A673 (cell line): ENCODE results near the gene CUEDC2. TPM values are rescaled to one million over a fixed set of nuclear protein-coding genes. Genes with fewer than 3 reads are reported as not detected.
A peak's percentile ranks its signal among the peaks of the same experiment; 100 is the strongest.

Experiments
- BruUV-seq: library from RNA; stranded (reverse); fragments of 400-500 nt; replicated peaks from 2 replicates; lab custom pipeline; 2021; lab: Mats Ljungman, UMichigan
- CTCF ChIA-PET: fragments of 300-600 bp; sonication (Branson Sonifier 250); formaldehyde crosslinking; loops from one replicate; lab custom pipeline; 2022; ENCODE audit warnings: antibody characterized with exemption; lab: Charles Lee
- POLR2A ChIA-PET: fragments of 300-600 bp; sonication (Branson Sonifier 250); formaldehyde crosslinking; loops from one replicate; lab custom pipeline; 2022; ENCODE audit warnings: antibody characterized with exemption; ENCODE audit not compliant: low non-redundant PET; lab: Charles Lee
- DNase-seq: peaks from one replicate; pipeline ENCODE4 v3.0.0-alpha.2; 2015; ENCODE audit warnings: low spot score
- H3K27ac ChIP-seq: fragments of 200-600 bp; sonication (generic); 2 replicates; pipeline ENCODE4 v1.5.1; 2016; ENCODE audit warnings: mixed run types, low read depth, mild to moderate bottlenecking, mixed read lengths, antibody characterized with exemption, low read length; ENCODE audit not compliant: poor library complexity, severe bottlenecking
- H3K27me3 ChIP-seq: fragments of 200-600 bp; sonication (generic); replicated peaks from 2 replicates; pipeline ENCODE4 v1.6.1; 2017; ENCODE audit warnings: mixed run types, low read depth, mild to moderate bottlenecking, mixed read lengths, antibody characterized with exemption, low read length; ENCODE audit not compliant: insufficient read depth, poor library complexity
- H3K36me3 ChIP-seq: fragments of 200-600 bp; sonication (generic); 2 replicates; pipeline ENCODE4 v1.6.1; 2016; ENCODE audit warnings: mixed run types, mild to moderate bottlenecking, mixed read lengths, antibody characterized with exemption, low read length; ENCODE audit not compliant: insufficient read depth, poor library complexity, severe bottlenecking
- H3K4me1 ChIP-seq: fragments of 200-600 bp; sonication (generic); 2 replicates; pipeline ENCODE4 v1.6.1; 2017; ENCODE audit warnings: mixed run types, mild to moderate bottlenecking, mixed read lengths, antibody characterized with exemption, low read length; ENCODE audit not compliant: insufficient read depth, poor library complexity, severe bottlenecking
- H3K4me3 ChIP-seq: fragments of 200-600 bp; sonication (generic); 2 replicates; pipeline ENCODE4 v1.5.1; 2016; ENCODE audit warnings: low read depth, mixed run types, mild to moderate bottlenecking, mixed read lengths, low read length; ENCODE audit not compliant: poor library complexity, severe bottlenecking
- H3K9me3 ChIP-seq: fragments of 200-600 bp; sonication (generic); 2 replicates; pipeline ENCODE4 v1.6.1; 2016; ENCODE audit warnings: mixed run types, low read depth, mild to moderate bottlenecking, mixed read lengths, antibody characterized with exemption, low read length; ENCODE audit not compliant: poor library complexity, severe bottlenecking
- CTCF ChIP-seq: fragments of 300-800, 200-600 bp; sonication (generic); conservative IDR thresholded peaks from 2 replicates; pipeline ENCODE4 v1.5.1; 2017; ENCODE audit warnings: low read depth, mild to moderate bottlenecking, antibody characterized with exemption, low read length, moderate library complexity, mixed read lengths
- EZH2 ChIP-seq: fragments of 200-600 bp; sonication (generic); IDR thresholded peaks from 2 replicates; pipeline ENCODE4 v1.6.1; 2017; ENCODE audit warnings: borderline replicate concordance, low read depth, mild to moderate bottlenecking, mixed read lengths, antibody characterized with exemption, low read length; ENCODE audit not compliant: poor library complexity, severe bottlenecking
- intact Hi-C: fragments of 100-400 bp; cut with micrococcal nuclease; formaldehyde crosslinking; loops from one replicate; pipeline ENCODE4 v1.10.0; 2022; ENCODE audit not compliant: unreplicated experiment
- total RNA-seq: library from RNA; stranded (reverse); gene quantifications from 2 replicates; pipeline ENCODE4 v1.2.3, GENCODE V29; 2021

The CUEDC2 gene
- total RNA-seq, 1 experiment from 2014 or later, result 63.7 TPM

GRCh38 chr10:102410429-102411073 is 21.8 kb downstream of the CUEDC2 start:
- POLR2A ChIA-PET, result no interaction called here
- TF ChIP-seq CTCF, result no peak
- TF ChIP-seq EZH2, result no peak
- peak overlapping the region; percentile 61 for H3K4me3 ChIP-seq
- intact Hi-C loops, result no loop called here
- CTCF ChIA-PET, result interaction anchor here (0.9 kb wide), 1 partner anchor 10 kb away, joined by 3 read pairs; no protein-coding TSS in a partner anchor
- no TSS peak for BruUV-seq
- H3K9me3 ChIP-seq, result no peaks in the 10 kb centered on the region
- peaks cover 23% of the 10 kb centered on the region for H3K4me1 ChIP-seq
- peak; percentile 48 for DNase-seq
- H3K36me3 ChIP-seq, result no peaks in the 10 kb centered on the region
- H3K27ac ChIP-seq, result peak overlapping the region; percentile 42
- H3K27me3 ChIP-seq, result no peaks in the 10 kb centered on the region

GRCh38 chr10:102409604-102410428 is 22.6 kb downstream of the CUEDC2 start:
- peaks cover 23% of the 10 kb centered on the region for H3K4me1 ChIP-seq
- no peaks in the 10 kb centered on the region for H3K36me3 ChIP-seq
- peak overlapping the region; percentile 61 for H3K4me3 ChIP-seq
- TF ChIP-seq EZH2 (no peak), CTCF (no peak)
- intact Hi-C loops, result no loop called here
- no peak for DNase-seq
- no peaks in the 10 kb centered on the region for H3K27me3 ChIP-seq
- H3K27ac ChIP-seq, result peak overlapping the region; percentile 42
- no peaks in the 10 kb centered on the region for H3K9me3 ChIP-seq
- CTCF ChIA-PET, result interaction anchor here (0.9 to 1.0 kb wide), 3 partner anchors 9 to 240 kb away, joined by 3 to 4 read pairs (median 3); no protein-coding TSS in a partner anchor
- no TSS peak for BruUV-seq
- POLR2A ChIA-PET, result no interaction called here

- peak overlapping the region; percentile 47 for H3K27ac ChIP-seq
- POLR2A ChIA-PET, result no interaction called here
These were observed 23.4 kb downstream of the CUEDC2 start for GRCh38 chr10:102408728-102409603.

More at GRCh38 chr10:102408728-102409603, 23.4 kb downstream of the CUEDC2 start:
- no peak for TF ChIP-seq CTCF
- no peak for TF ChIP-seq EZH2
- CTCF ChIA-PET, result interaction anchor here (0.9 to 1.0 kb wide), 2 partner anchors 175 to 239 kb away, joined by 3 to 4 read pairs; no protein-coding TSS in a partner anchor
- peak overlapping the region; percentile 61 for H3K4me3 ChIP-seq
- no peaks in the 10 kb centered on the region for H3K27me3 ChIP-seq
- H3K4me1 ChIP-seq, result peaks cover 23% of the 10 kb centered on the region
- no peaks in the 10 kb centered on the region for H3K9me3 ChIP-seq
- intact Hi-C loops, result no loop called here
- BruUV-seq, result no TSS peak
- peak; percentile 73 for DNase-seq
- H3K36me3 ChIP-seq, result no peaks in the 10 kb centered on the region
